Measurements from ENCODE around the gene ATXN1. TPM values are rescaled to one million over a fixed set of nuclear protein-coding genes. Genes with fewer than 3 reads are reported as not detected.

ATXN1 gene
- polyA plus RNA-seq, 2 of the 4 experiments (the other 2 are of a cell fraction), result 2.9 to 8.3 TPM

- no peak for TF ChIP-seq BCL3 (IDR thresholded peaks at IDR 0.05)
- TF ChIP-seq HDAC2 (IDR thresholded peaks at IDR 0.05), result no peak
Observed at GRCh38 chr6:16633961-16634360, 127.3 kb downstream of the ATXN1 start (continued).

DNA sequence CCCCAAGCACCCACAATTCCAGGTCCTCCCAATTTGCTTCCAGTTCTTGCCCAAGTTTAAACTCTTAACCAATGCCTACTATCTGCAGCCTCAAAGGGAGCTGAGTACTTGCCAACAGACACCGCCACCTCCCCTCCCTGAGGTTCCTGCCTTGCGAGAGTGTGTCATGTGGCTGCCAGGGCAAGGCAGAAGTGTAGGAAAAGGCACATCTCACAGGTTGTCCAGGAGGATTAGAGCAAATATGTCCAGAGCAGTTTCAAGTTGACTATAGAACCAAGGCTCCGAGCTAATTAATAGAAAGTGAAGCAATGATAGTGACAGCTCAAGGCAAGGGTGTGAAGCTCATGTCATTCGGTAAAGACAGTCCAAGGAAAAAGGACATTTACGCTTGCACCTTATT is 127.8 kb downstream of the ATXN1 start:
- 98% methylated on average over 5 of the region's 5 CpGs for WGBS (ENCODE audit: missing lambda C conversion rate)
- no peak overlapping the region for H3K4me3 ChIP-seq
- DNase-seq (ENCODE audit: low read depth in 1 of 2, low spot score in 1 of 2) (no peak), FAIRE-seq (no peak), ATAC-seq (no peak)
- ChIA-PET CTCF (no interaction called here), POLR2A (no interaction called here)
- no peak overlapping the region for H3K4me2 ChIP-seq
- peaks cover 8% of the 10 kb centered on the region; the same call in 2 of the 3 replicates for H3K4me1 ChIP-seq
- H3K9me3 ChIP-seq, result no peaks in the 10 kb centered on the region
- H3K27ac ChIP-seq, result no peak overlapping the region
- TF ChIP-seq KDM1A (IDR thresholded peaks at IDR 0.05; ENCODE audit: low read depth) (no peak), ZFP36 (IDR thresholded peaks at IDR 0.05; ENCODE audit: borderline replicate concordance, partially characterized antibody) (no peak), NPAS2 (CRISPR knock-in tag; IDR thresholded peaks at IDR 0.05; ENCODE audit: borderline replicate concordance) (no peak), SREBF2 (IDR thresholded peaks at IDR 0.05) (no peak), ZNF302 (CRISPR knock-in tag; IDR thresholded peaks at IDR 0.05) (no peak)
- TF ChIP-seq, protein P1, sequence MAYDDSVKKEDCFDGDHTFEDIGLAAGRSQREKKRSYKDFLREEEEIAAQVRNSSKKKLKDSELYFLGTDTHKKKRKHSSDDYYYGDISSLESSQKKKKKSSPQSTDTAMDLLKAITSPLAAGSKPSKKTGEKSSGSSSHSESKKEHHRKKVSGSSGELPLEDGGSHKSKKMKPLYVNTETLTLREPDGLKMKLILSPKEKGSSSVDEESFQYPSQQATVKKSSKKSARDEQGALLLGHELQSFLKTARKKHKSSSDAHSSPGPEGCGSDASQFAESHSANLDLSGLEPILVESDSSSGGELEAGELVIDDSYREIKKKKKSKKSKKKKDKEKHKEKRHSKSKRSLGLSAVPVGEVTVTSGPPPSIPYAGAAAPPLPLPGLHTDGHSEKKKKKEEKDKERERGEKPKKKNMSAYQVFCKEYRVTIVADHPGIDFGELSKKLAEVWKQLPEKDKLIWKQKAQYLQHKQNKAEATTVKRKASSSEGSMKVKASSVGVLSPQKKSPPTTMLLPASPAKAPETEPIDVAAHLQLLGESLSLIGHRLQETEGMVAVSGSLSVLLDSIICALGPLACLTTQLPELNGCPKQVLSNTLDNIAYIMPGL (CRISPR knock-in tag; IDR thresholded peaks at IDR 0.05; ENCODE audit: borderline replicate concordance), result no peak

GRCh38 chr6:16632101-16632500 is 129.2 kb downstream of the ATXN1 start:
- 90% methylated on average over 4 of the region's 4 CpGs for WGBS (ENCODE audit: missing lambda C conversion rate)
- H3K9me3 ChIP-seq, result no peaks in the 10 kb centered on the region
- no peak overlapping the region for H3K4me3 ChIP-seq
- TF ChIP-seq, protein P2, sequence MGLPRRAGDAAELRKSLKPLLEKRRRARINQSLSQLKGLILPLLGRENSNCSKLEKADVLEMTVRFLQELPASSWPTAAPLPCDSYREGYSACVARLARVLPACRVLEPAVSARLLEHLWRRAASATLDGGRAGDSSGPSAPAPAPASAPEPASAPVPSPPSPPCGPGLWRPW (IDR thresholded peaks at IDR 0.05), result no peak
- TF ChIP-seq RAD21 (conservative IDR thresholded peaks at IDR 0.05 in 1 of 2, IDR thresholded peaks at IDR 0.05 in 1 of 2), result no peak
- no peak for TF ChIP-seq CTCF (IDR thresholded peaks at IDR 0.05)
- TF ChIP-seq KDM5A (IDR thresholded peaks at IDR 0.05), result no peak
- TF ChIP-seq NFE2L2 (conservative IDR thresholded peaks at IDR 0.05; ENCODE audit: low read length), result no peak
- TF ChIP-seq, protein P1 (CRISPR knock-in tag; IDR thresholded peaks at IDR 0.05; ENCODE audit: borderline replicate concordance), result no peak
- no peak overlapping the region for H3K4me2 ChIP-seq
- ChIA-PET CTCF (interaction anchor here (0.6 kb wide), 1 partner anchor 25 kb away, joined by 3 read pairs; no protein-coding TSS in a partner anchor), POLR2A (no interaction called here)
- FAIRE-seq (no peak), DNase-seq (ENCODE audit: low read depth in 1 of 2, low spot score in 1 of 2) (no peak), ATAC-seq (no peak)
- peaks cover 8% of the 10 kb centered on the region; the same call in 2 of the 3 replicates for H3K4me1 ChIP-seq
- H3K27ac ChIP-seq, result no peak overlapping the region
